Breast epithelium (tissue), 3 donors: ENCODE measurements around the gene ATP1B3.
"Not testable (repeated sequence)": the region's sequence is repeated elsewhere in the genome, so short reads cannot be mapped to it uniquely, and the experiment has no call there.

Source experiments
- POLR2A ChIP-seq: fragments of 450-650 bp; IDR thresholded peaks from one replicate; pipeline ENCODE4 v1.6.1; 2016; ENCODE audit warnings: antibody characterized with exemption, mild to moderate bottlenecking, moderate library complexity
- POLR2AphosphoS5 ChIP-seq, 3 donors: sonication (generic); formaldehyde crosslinking; IDR thresholded peaks; one replicate each; pipeline ENCODE4 v1.6.1; 2017; ENCODE audit warnings: antibody characterized with exemption in 3 of 3
- TF ChIP-seq, protein P1 (sequence below), 3 donors: fragments of 450-650 bp; IDR thresholded peaks; one replicate each; pipeline ENCODE4 v1.5.1; 2016 to 2017; ENCODE audit warnings: antibody characterized with exemption in 3 of 3, mild to moderate bottlenecking in 3 of 3, moderate library complexity in 3 of 3

DNA sequence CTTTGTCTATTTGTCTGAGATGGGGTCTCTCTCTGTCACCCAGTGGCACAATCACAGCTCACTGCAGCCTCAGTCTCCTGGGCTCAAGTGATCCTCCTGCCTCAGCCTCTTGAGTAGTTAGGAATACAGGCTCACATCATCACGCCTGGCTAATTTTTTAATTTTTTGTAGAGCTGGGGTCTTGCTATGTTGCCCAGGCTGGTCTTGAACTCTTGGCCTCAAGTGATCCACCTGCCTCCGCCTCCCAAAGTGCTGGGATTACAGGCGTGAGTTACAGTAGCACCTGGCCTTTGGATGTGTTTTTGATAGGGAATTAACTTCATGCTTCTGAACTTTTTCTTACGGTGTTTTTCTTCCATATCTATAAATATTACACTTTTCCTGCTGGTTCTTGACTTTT, 33.5 kb downstream of the ATP1B3 start:
- TF ChIP-seq, protein P1, sequence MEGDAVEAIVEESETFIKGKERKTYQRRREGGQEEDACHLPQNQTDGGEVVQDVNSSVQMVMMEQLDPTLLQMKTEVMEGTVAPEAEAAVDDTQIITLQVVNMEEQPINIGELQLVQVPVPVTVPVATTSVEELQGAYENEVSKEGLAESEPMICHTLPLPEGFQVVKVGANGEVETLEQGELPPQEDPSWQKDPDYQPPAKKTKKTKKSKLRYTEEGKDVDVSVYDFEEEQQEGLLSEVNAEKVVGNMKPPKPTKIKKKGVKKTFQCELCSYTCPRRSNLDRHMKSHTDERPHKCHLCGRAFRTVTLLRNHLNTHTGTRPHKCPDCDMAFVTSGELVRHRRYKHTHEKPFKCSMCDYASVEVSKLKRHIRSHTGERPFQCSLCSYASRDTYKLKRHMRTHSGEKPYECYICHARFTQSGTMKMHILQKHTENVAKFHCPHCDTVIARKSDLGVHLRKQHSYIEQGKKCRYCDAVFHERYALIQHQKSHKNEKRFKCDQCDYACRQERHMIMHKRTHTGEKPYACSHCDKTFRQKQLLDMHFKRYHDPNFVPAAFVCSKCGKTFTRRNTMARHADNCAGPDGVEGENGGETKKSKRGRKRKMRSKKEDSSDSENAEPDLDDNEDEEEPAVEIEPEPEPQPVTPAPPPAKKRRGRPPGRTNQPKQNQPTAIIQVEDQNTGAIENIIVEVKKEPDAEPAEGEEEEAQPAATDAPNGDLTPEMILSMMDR (IDR thresholded peaks at IDR 0.05) = not testable (repeated sequence)
- not testable (repeated sequence) for TF ChIP-seq POLR2A; POLR2AphosphoS5 (IDR thresholded peaks at IDR 0.05)
